HG03469 (cell line): ENCODE measurements around the gene EHMT1.
A peak's percentile ranks its signal among the peaks of the same experiment; 100 is the strongest.
"Not testable (repeated sequence)": the region's sequence is repeated elsewhere in the genome, so short reads cannot be mapped to it uniquely, and the experiment has no call there.

Experiments used
- ATAC-seq: cut with Tn5 transposase; IDR thresholded peaks from one replicate; pipeline ENCODE4 v1.9.1; 2021; ENCODE audit warnings: mild to moderate bottlenecking, moderate library complexity, moderate number of reproducible peaks; ENCODE audit not compliant: unreplicated experiment

The EHMT1 gene

DNA sequence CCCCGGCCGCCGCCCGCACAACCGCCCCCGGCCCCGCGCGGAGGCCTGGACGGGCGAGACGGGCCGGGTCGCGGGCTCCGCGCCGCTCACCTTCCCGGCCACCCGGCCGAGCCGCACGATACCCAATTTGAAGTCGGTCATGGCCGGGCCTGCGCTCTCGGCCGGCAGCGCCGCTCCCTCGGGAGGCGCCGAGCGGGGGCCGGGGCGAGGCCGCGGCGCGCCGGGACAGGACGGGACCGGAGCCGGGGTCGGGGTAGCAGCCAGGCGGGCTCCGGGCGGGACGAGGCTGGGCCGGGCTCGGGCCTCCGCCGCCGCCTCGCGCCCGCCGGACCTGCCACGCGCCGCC is 28.7 kb upstream of the EHMT1 start:
- ATAC-seq = no peak

- peak; percentile 66 for ATAC-seq
Measured at GRCh38 chr9:137590469-137591383, 28.1 kb upstream of the EHMT1 start, which contains the start of gene ZMYND19. Gene ZMYND19 (minus strand): TSS chr9:137590512. CDS start chr9:137590263, 249 bp downstream.

- no peak for ATAC-seq
Measured at GRCh38 chr9:137592767-137593166, 26.0 kb upstream of the EHMT1 start.

DNA sequence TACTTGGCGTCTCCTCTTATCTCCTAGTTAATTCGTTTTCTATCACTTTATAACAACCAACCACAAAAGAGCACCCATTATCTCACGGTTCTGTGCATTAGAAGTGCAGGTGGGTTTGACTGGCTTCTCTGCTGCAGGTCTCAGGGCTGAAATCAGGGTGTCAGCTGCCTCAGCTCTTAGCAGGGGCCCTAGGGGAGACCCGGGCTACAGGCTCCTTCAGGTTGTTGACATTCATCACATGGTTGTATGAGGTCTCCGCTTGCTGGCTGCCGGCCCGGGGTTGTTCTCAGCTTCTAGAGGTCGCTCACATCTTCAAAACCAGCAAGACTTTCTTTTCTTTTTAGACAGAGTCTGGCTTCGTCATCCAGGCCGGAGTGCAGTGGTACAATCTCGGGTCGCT is 25.6 kb upstream of the EHMT1 start:
- ATAC-seq = no peak

DNA sequence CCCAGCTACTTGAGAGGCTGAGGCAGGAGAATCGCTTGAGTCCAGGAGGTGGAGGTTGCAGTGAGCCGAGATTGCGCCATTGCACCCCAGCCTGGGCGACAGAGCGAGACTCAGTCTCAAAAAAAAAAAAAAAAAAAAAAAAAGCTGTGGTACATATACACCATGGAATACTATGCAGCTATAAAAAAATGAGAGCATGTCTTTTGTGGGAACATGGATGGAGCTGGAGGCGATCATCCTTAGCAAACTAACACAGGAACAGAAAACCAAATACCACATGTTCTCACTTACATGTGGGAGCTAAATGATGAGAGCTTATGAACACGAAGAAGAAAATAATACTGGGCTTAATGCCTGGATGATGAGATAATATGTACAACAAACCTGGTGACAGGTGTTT is 22.2 kb upstream of the EHMT1 start:
- not testable (repeated sequence) for ATAC-seq

DNA sequence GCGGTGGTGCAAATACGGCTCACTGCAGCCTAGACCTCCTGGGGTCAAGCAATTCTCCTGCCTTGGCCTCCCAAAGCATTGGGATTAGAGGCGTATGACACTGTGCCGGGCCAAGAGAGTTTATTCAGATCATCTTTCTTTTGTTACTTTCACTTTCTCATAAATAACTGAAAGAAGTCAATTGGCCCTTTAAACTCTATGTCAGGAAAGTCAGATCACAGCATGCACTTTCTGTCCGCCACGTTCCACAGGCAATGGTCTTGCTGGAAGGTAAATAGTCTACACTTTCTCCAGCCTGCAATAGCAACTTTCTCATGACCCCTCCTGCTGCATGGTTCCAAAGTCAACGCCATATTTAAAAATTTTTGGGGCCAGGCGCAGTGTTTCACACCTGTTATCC is 19.9 kb upstream of the EHMT1 start:
- no peak for ATAC-seq

DNA sequence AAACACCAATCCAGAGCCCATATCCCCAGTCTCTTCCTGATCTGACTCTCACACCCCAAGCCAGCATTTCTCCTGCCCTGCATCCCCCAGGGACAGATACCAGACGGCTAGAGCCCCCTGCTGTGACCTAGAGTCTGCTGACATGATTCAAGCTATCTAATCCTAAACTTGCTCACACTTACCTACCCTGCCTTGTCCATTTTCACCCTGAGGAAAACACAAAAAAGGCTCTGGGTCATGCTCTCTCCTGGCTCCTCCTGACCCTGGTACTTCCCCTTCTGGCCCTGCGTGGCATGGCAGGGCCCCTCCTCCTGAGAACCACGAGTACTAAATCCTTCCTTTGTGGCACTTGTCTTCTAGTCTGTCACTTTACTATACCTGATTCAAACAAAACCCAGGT is 16.1 kb upstream of the EHMT1 start:
- no peak for ATAC-seq

DNA sequence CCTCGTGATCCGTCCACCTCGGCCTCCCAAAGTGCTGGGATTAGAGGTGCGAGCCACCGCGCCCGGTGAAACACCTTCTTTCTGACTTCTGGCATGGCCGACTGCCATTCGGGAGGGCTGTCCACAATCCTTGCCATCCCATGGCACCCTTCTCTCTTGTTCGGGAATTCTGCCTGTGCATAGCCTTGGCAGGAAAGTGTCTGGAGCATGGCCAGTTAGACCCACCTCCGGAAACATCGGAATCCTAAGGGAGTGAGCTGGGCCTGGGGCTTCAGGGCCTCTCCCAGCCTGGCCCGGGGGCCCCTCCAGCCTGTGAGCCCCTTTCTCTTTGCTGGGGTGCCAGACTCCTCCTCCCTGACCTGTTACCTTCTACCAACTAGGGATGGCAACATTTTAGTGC is 14.9 kb upstream of the EHMT1 start:
- ATAC-seq = no peak

DNA sequence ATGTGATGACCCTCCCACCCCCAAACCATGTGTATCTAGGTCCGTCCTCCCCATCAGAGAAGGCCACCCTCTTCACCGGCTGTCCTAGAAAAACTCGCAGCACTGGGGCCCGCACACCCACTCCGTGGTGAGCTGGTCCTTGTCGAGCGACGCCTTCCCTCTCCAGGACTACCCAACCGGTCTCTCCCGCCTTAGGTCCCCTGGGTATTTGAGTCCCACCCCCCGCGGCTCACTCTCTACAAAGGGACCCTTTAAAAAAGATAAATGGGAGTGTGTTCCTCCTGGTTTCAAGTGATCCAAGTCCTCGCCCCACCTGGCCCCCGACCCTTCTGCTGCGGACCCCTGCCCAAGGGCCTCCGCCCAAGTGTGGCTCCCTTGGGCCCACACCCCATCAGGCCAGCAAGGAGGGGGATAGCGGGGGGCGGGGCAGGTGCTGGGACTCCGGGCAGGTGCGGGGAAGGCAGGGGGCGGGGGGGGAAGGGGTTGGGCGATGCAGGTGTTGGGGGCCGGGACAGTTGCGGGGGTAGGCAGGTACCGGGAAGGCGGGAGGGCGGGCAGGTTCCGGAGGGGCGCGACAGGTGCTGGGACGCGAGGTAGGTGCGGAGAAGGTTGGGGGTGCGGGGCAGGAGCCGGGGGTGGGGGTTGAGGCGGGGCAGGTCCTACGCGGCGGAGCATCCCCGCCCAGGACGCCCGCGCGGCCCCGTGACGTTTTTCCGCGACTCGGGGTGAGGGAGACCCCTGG is 14.3 kb upstream of the EHMT1 start:
- ATAC-seq = no peak

GRCh38 chr9:137605121-137606004 is 13.4 kb upstream of the EHMT1 start, which contains the start of gene ARRDC1:
Gene ARRDC1 (plus strand): TSS chr9:137605686. CDS start chr9:137605718, 32 bp downstream.
- ATAC-seq = peak; percentile 53

DNA sequence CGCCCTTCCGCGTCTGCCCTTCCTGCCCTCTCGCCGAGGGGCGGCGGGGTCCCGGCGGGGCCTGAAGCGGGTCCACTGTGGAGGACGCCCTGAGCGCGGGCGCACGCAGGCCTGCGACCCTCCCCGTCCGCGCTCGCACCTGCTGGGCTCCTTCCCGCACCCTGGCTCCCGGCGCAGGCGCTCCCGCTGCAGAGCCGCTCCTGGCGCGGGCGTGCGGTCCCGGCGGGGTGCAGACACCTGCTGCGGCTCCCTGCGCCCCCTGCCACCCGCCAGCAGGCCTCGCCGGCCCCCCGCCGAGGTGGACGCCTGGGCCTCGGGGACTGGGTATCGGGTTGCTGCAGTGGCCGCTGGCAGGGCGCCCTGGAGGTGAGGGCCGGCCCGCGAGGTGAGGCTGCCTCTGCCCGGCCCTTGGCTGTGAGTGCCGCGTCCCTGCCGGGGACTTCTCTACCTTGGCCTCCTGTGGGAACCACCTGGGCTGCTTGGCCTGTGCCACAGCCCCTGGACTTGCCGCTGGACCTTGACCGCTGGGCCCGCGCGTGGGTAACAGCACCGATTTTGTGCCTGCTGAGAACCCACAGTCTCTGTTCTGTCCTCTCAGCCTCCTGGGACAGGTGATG is 12.7 kb upstream of the EHMT1 start:
- ATAC-seq = peak; percentile 15

- no peak for ATAC-seq
Measured at GRCh38 chr9:137606734-137607138, 12.1 kb upstream of the EHMT1 start.

DNA sequence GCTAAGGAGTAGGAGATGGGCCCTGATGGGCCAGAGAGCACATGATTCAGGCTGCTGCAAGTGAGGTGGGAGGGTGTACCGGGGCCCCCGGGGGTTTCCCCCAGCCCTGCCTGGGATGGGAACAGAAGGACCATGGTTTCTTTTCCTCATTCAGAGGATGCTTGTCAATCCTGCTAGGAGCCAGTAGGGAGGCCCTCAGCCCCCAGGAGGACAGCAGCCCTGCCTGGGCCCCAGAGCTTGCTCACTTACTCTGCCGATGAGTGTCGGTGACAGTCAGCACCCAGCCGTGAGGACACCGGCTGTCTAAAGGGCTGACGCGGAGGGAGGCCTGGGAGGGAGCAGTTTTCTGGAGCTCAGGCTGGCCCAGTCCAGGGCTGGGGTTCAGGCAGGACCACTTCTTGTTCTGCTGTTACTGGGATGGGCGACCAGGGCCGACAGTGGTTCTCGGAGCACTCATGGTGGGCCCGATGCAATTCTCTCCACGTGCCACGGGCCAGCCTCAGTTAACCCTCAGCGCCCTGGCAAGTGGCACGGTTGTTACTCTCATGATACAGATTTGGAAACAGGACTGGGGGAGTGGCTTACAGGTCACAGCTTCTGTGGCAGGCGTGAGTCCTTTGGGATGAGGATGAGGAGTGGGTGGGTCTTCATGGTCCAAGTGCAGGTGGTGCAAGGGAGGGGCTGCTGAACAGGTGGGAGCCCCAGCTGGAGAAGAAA is 11.5 kb upstream of the EHMT1 start:
- no peak for ATAC-seq

DNA sequence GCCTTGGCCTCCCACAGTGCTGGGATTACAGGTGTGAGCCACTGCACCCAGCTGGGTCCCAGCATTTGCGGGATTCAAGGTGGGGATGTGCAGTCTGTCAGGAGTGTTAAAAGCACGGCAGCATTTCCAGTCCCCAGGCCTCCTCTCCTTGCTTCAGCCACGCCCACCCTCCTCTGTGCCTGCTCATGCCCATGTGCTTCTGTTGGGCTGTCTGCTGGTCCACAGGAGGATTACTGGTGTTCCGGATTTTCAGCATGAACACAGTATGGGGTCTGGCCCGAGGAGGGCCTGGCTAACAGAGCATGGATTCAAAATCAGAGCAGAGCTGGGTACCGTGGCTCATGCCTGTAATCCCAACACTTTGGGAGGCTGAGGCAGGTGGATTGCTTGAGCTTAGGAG is 7.9 kb upstream of the EHMT1 start:
- no peak for ATAC-seq

DNA sequence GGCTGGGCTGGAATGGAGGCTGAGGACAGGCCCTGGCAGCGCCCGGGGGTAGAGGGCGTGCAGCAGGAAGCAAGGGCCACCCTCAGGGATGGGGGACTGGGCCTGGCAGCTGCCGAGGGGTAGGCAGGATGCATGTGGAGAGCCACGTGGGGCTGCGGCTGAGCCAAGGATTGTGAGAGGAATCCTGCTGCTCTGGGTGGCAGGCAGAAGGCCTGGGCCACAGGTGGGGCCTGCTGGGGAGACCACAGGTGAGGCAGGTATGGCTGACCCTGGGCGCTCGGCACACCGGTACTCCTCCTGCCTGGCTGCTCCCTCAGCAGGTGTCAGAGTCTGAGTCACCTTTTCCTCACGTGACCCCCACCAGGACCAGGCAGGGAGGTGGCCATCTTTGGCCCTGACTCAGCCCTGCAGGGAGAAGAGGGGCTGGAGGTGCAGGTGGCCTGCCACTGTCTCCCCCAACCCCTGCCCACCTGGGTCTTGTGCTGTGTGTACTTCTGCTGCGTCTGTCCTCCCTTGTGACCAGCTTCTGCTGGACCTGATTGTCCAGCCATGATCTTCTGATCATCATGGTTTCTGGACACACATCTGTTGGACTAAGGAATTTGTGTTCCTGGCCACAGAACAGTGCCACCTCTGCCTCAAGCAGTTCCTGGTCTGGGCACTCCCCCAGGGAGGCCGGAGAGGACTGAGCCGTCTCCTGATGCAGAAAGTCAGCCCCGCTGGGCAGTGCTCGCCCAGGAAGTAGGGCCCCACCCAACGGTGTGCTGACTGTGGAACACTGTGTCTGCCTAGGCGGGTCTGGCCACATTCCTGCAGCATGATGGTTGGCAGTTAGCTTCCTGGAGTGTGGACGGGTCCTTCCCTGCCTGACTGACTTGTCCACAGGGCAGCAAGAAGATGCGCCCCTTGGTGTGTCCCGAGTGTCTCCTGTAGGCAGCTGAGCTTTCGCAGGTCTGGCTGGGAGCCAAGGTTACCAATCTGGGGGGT is 6.9 kb upstream of the EHMT1 start:
- ATAC-seq = no peak

DNA sequence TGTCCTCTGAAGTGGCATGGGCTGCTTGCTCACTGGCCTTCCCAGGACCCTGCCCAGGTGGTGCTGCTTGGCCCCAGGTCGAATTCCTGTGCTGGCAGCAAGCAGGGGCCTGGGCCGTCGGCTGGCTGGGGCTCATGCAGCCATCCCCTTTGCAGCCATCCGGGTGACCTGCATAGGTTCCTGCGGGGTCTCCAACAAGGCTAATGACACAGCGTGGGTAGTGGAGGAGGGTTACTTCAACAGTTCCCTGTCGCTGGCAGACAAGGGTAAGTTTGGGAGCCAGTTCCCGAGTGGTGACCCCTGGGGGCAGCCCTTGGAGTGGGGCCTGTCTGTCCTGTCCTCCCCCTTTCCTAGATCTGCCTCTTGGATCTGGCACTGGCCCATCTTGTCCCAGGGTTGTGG is 6.1 kb upstream of the EHMT1 start:
- ATAC-seq = no peak

DNA sequence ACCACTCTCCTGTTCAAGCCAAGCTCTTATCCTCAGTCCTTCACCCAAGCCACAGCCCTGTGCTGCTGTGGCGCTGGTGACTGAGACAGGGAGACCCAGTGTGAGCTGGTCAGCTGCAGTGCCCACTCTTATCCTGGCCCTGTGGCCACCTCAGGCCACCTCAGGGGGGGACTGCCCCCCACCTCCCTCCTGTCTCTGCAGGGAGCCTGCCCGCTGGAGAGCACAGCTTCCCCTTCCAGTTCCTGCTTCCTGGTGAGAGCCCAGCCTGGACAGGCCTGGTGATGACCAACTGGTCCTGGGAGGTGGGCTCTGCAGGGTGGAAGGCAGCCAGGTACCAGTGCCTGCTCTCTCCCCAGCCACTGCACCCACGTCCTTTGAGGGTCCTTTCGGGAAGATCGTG is 5.5 kb upstream of the EHMT1 start:
- ATAC-seq = no peak

DNA sequence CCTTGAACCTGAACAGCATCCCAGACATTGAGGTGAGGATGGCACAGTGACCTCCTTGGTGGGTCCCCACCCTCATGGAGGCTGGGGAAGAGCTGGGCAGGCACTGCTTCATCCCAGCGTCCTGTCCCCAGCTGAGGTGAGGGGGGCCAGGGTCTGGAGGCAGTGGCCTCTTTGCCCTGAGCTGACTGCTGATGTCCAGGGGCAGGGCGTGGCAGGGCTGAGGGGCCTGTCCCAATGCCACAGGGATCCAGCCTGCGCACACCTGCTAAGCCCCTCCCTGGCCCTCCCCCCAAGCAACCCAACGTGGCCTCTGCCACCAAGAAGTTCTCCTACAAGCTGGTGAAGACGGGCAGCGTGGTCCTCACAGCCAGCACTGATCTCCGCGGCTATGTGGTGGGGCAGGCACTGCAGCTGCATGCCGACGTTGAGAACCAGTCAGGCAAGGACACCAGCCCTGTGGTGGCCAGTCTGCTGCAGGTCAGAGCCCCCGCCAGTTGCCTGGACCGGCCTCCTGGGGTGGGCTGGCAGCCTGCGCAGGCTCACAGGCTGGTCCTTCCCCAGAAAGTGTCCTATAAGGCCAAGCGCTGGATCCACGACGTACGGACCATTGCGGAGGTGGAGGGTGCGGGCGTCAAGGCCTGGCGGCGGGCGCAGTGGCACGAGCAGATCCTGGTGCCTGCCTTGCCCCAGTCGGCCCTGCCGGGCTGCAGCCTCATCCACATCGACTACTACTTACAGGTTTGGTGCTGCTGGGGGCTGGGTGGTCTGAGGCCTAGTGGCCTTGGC is 4.9 kb upstream of the EHMT1 start:
- no peak for ATAC-seq
